Adrenal gland (tissue), 5 donors: Measurements from ENCODE around the gene RECK.

Experiments
- POLR2A ChIP-seq, 2 donors: fragments of 450-650 bp; IDR thresholded peaks; one replicate each; pipeline ENCODE4 v1.6.1; 2017; ENCODE audit warnings: antibody characterized with exemption in 2 of 2, mild to moderate bottlenecking in 2 of 2, moderate library complexity in 1 of 2
- TF ChIP-seq, protein P1 (sequence below), 6 experiments: fragments of 450-650 bp in 4 of 6; fragments of 200-600 bp in 2 of 6; sonication (generic) in 1 of 6; IDR thresholded peaks; 1 replicate in 5 of 6; 2 replicates in 1 of 6; pipeline versions ENCODE4 v1.5.1 to v1.8.0; 2016 to 2021; ENCODE audit warnings: antibody characterized with exemption in 6 of 6, mild to moderate bottlenecking in 2 of 6, moderate library complexity in 1 of 6
- donor health status: DM: no; HTN: no; CAD: no.

DNA sequence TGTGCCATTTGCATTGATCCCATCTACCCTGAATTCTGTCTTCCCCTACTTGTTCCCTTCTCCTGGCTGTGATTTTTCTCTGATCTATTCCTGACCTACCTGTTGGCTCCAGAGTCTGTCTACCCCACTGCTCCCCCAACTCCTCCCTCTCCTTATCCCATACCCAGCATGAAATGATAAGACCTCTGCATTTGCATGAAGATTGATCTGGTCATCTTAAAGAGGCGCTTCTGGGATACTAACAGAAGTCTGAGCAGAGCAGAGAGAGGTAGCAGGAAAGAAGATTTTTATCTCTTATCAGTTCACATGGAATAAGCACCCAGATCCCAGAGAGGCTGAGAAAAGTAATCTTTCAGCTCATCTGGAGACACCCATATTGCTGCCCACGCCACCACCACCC, 81.5 kb downstream of the RECK start:
- TF ChIP-seq, protein P1, sequence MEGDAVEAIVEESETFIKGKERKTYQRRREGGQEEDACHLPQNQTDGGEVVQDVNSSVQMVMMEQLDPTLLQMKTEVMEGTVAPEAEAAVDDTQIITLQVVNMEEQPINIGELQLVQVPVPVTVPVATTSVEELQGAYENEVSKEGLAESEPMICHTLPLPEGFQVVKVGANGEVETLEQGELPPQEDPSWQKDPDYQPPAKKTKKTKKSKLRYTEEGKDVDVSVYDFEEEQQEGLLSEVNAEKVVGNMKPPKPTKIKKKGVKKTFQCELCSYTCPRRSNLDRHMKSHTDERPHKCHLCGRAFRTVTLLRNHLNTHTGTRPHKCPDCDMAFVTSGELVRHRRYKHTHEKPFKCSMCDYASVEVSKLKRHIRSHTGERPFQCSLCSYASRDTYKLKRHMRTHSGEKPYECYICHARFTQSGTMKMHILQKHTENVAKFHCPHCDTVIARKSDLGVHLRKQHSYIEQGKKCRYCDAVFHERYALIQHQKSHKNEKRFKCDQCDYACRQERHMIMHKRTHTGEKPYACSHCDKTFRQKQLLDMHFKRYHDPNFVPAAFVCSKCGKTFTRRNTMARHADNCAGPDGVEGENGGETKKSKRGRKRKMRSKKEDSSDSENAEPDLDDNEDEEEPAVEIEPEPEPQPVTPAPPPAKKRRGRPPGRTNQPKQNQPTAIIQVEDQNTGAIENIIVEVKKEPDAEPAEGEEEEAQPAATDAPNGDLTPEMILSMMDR (IDR thresholded peaks at IDR 0.05): no peak
- no peak for TF ChIP-seq POLR2A (IDR thresholded peaks at IDR 0.05)
